Choroid plexus epithelial cell (primary cell): ENCODE measurements around the gene CRTC3.
"Not testable (repeated sequence)": the region's sequence is repeated elsewhere in the genome, so short reads cannot be mapped to it uniquely, and the experiment has no call there.

Source experiments
- DNase-seq: peaks from one replicate; pipeline ENCODE4 v3.0.0-alpha.2; 2010; ENCODE audit warnings: low read depth
- H3K4me3 ChIP-seq: 2 replicates; pipeline ENCODE4 v1.5.1; 2011; ENCODE audit warnings: low read depth, mild to moderate bottlenecking, control low read depth, low read length, moderate library complexity
- CTCF ChIP-seq: conservative IDR thresholded peaks from 2 replicates; pipeline ENCODE4 v1.5.1; 2011; ENCODE audit warnings: low read depth, mild to moderate bottlenecking, control low read depth, inconsistent platforms, low read length, moderate library complexity

CRTC3 gene

GRCh38 chr15:90654233-90655136 lies 124.8 kb downstream of the CRTC3 start:
- no peak overlapping the region for H3K4me3 ChIP-seq
- no peak for DNase-seq
- no peak for TF ChIP-seq CTCF

GRCh38 chr15:90657520-90658172 lies 127.9 kb downstream of the CRTC3 start:
- H3K4me3 ChIP-seq, DNase-seq: not testable (repeated sequence)

GRCh38 chr15:90659481-90659880 lies 129.8 kb downstream of the CRTC3 start:
- H3K4me3 ChIP-seq: no peak overlapping the region
- no peak for TF ChIP-seq CTCF
- DNase-seq: no peak

GRCh38 chr15:90660195-90660998 lies 130.7 kb downstream of the CRTC3 start:
- H3K4me3 ChIP-seq: peak overlapping the region; percentile 23
- no peak for TF ChIP-seq CTCF
- peak; percentile 94 for DNase-seq

GRCh38 chr15:90660999-90661330 lies 131.2 kb downstream of the CRTC3 start:
- DNase-seq: not testable (repeated sequence)
- peak overlapping the region; percentile 23 for H3K4me3 ChIP-seq

- not testable (repeated sequence) for DNase-seq, H3K4me3 ChIP-seq
Measured at GRCh38 chr15:90664081-90664461, 134.3 kb downstream of the CRTC3 start.

GRCh38 chr15:90664650-90665287 lies 135.0 kb downstream of the CRTC3 start:
- peak overlapping the region; percentile 75 for H3K4me3 ChIP-seq
- TF ChIP-seq CTCF: peak; percentile 21
- peak; percentile 60 for DNase-seq
